Kidney (tissue), 14 donors: ENCODE results near the gene SRGAP3. TPM values are rescaled to one million over a fixed set of nuclear protein-coding genes. Genes with fewer than 3 reads are reported as not detected.
A peak's percentile ranks its signal among the peaks of the same experiment; 100 is the strongest.

ENCODE experiments used
- DNase-seq, 5 donors: peaks; one replicate each; pipeline ENCODE4 v3.0.0-alpha.2; 2013 to 2020
- FAIRE-seq: peaks from 2 replicates; lab custom pipeline; 2012; peaks lifted over from hg19 to GRCh38; lab: Jason Lieb, UNC
- H3K27ac ChIP-seq, 2 donors: one replicate each; pipeline ENCODE4 v1.7.0; 2013; ENCODE audit warnings: low read depth in 2 of 2, low read length in 2 of 2, inconsistent platforms in 1 of 2
- H3K27me3 ChIP-seq: one replicate; pipeline ENCODE4 v1.7.1; 2013; ENCODE audit warnings: low read length, inconsistent platforms; ENCODE audit not compliant: control insufficient read depth, insufficient read depth
- H3K36me3 ChIP-seq, 3 donors: one replicate each; pipeline versions ENCODE4 v1.7.0 to v1.7.1; 2013; ENCODE audit warnings: low read length in 3 of 3, control low read depth in 1 of 3, inconsistent platforms in 1 of 3; ENCODE audit not compliant: insufficient read depth in 3 of 3, control insufficient read depth in 2 of 3
- H3K4me1 ChIP-seq, 3 donors: one replicate each; pipeline versions ENCODE4 v1.7.0 to v1.7.1; 2013; ENCODE audit warnings: low read length in 3 of 3, inconsistent platforms in 1 of 3, low read depth in 1 of 3; ENCODE audit not compliant: control insufficient read depth in 2 of 3, insufficient read depth in 2 of 3
- H3K4me3 ChIP-seq, 3 donors: one replicate each; pipeline versions ENCODE4 v1.7.0 to v1.8.1; 2013; ENCODE audit warnings: low read length in 3 of 3, control low read depth in 1 of 3, inconsistent platforms in 1 of 3
- H3K9ac ChIP-seq, 3 donors: one replicate each; pipeline versions ENCODE4 v1.7.0 to v1.7.1; 2013; ENCODE audit warnings: low read length in 3 of 3, control low read depth in 1 of 3, inconsistent platforms in 1 of 3
- H3K9me3 ChIP-seq, 3 donors: one replicate each; pipeline versions ENCODE4 v1.7.0 to v1.7.1; 2013; ENCODE audit warnings: low read length in 3 of 3, control low read depth in 1 of 3, inconsistent platforms in 1 of 3; ENCODE audit not compliant: control insufficient read depth in 2 of 3, insufficient read depth in 1 of 3
- CTCF ChIP-seq: IDR thresholded peaks from 3 replicates; pipeline ENCODE4 v1.5.1; 2012; ENCODE audit warnings: mild to moderate bottlenecking, moderate library complexity, borderline replicate concordance; ENCODE audit not compliant: insufficient read depth; ENCODE audit errors: extremely low read depth
- intact Hi-C: fragments of 100-400 bp; cut with DNase I; formaldehyde crosslinking; loops from one replicate; pipeline ENCODE4 v1.11.1; 2022
- polyA plus RNA-seq: library from polyadenylated mRNA; stranded (reverse); fragments of 350-450 nt; fragmentation: Illumina TruSeq; extraction: RNeasy Lipid Tissue Mini Kit (QIAGEN cat#74804); gene quantifications from one replicate; pipeline ENCODE4 v1.2.3, GENCODE V29; 2014; ENCODE audit warnings: low read depth, low replicate concordance; ENCODE audit not compliant: insufficient read depth
- total RNA-seq: library from RNA; stranded (reverse); fragmentation: NEBNext Ultra II Directional; extraction: Animal tissue kit (Norgen Biotek cat#: 25700); gene quantifications from one replicate; pipeline ENCODE4 v1.2.1, GENCODE V29; 2021
- donor health status: control.
- donor health status: control.
- donor health status: control.
- donor health status: control.
- donor health status: control.
- donor health status: DM: yes; HTN: yes; CAD: no.
- donor health status: Normal renal cell carcinoma (clear cell type).

Gene SRGAP3
- total and polyA plus RNA-seq, 2 donors from 2014 or later, result 4.1 to 24.3 TPM

GRCh38 chr3:9156604-9157003, 92.8 kb downstream of the SRGAP3 start:
- no peaks in the 10 kb centered on the region for H3K4me1 ChIP-seq
- H3K9me3 ChIP-seq, result no peaks in the 10 kb centered on the region
- H3K36me3 ChIP-seq, result no peaks in the 10 kb centered on the region
- H3K4me3 ChIP-seq, result no peak overlapping the region
- H3K27ac ChIP-seq, result no peak overlapping the region
- intact Hi-C loops, result no loop called here
- no peak overlapping the region for H3K9ac ChIP-seq
- no peak for TF ChIP-seq CTCF
- no peak for FAIRE-seq
- no peak for DNase-seq
- H3K27me3 ChIP-seq, result no peaks in the 10 kb centered on the region

GRCh38 chr3:9155028-9155427, 94.4 kb downstream of the SRGAP3 start:
- intact Hi-C loops, result no loop called here
- DNase-seq (no peak), FAIRE-seq (no peak)
- H3K27ac ChIP-seq, result no peak overlapping the region
- peaks cover 0 to 9% (median 0%) of the 10 kb centered on the region in 3 donors for H3K9me3 ChIP-seq
- H3K36me3 ChIP-seq, result no peaks in the 10 kb centered on the region
- H3K4me1 ChIP-seq, result no peaks in the 10 kb centered on the region
- no peak overlapping the region for H3K9ac ChIP-seq
- no peaks in the 10 kb centered on the region for H3K27me3 ChIP-seq
- no peak overlapping the region for H3K4me3 ChIP-seq
- no peak for TF ChIP-seq CTCF

GRCh38 chr3:9153904-9154619, 95.4 kb downstream of the SRGAP3 start:
- DNase-seq, result peak in 2 of 5 donors; percentile 32 to 51
- Histone ChIP-seq H3K9ac (no peak overlapping the region), H3K4me3 (no peak overlapping the region)

More at GRCh38 chr3:9153904-9154619, 95.4 kb downstream of the SRGAP3 start:
- Histone ChIP-seq H3K36me3 (no peaks in the 10 kb centered on the region), H3K27me3 (no peaks in the 10 kb centered on the region), H3K9me3 (peaks cover 0 to 9% (median 0%) of the 10 kb centered on the region in 3 donors), H3K4me1 (no peaks in the 10 kb centered on the region), H3K27ac (no peak overlapping the region)
- FAIRE-seq, result no peak
- intact Hi-C loops, result no loop called here
- TF ChIP-seq CTCF, result no peak
